Naive thymus-derived CD8-positive, alpha-beta T cell (primary cell): ENCODE measurements around the gene LDLRAD4. TPM values are rescaled to one million over a fixed set of nuclear protein-coding genes. Genes with fewer than 3 reads are reported as not detected.
"Not testable (repeated sequence)": the region's sequence is repeated elsewhere in the genome, so short reads cannot be mapped to it uniquely, and the experiment has no call there.

ENCODE experiments used
- ATAC-seq, 2 donors: fragments of 150-1000 bp; cut with Tn5 transposase in 1 of 2; sonication (Bioruptor Pico), chemical (Tn5 transposase) in 1 of 2; 1 replicate in 1 of 2; 2 replicates in 1 of 2; pipeline ENCODE4 v1.10.0; 2021; ENCODE audit warnings: mild to moderate bottlenecking in 2 of 2, moderate library complexity in 2 of 2
- POLR2A ChIA-PET: fragments of 350-600 bp; sonication (Branson Sonifier 250); formaldehyde crosslinking; loops from one replicate; lab custom pipeline; 2021; ENCODE audit warnings: antibody characterized with exemption; lab: Charles Lee
- DNase-seq, 10 donors: peaks; one replicate each; pipeline versions ENCODE4 v3.0.0 to v3.0.0-alpha.2; 2020 to 2022
- H3K27ac Mint-ChIP-seq, 10 donors: one replicate each; pipeline ENCODE4 v1.8.0; 2020 to 2022; ENCODE audit warnings: mild to moderate bottlenecking in 10 of 10, mixed read lengths in 10 of 10, moderate library complexity in 4 of 10, inconsistent platforms in 1 of 10
- H3K27me3 Mint-ChIP-seq, 5 donors: one replicate each; pipeline ENCODE4 v1.8.0; 2021 to 2022; ENCODE audit warnings: mixed read lengths in 5 of 5
- H3K36me3 Mint-ChIP-seq, 3 donors: one replicate each; pipeline ENCODE4 v1.8.0; 2020 to 2022; ENCODE audit warnings: mixed read lengths in 3 of 3, mild to moderate bottlenecking in 2 of 3, inconsistent platforms in 1 of 3
- H3K4me1 Mint-ChIP-seq, 4 donors: one replicate each; pipeline ENCODE4 v1.8.0; 2021 to 2022; ENCODE audit warnings: mixed read lengths in 4 of 4
- H3K4me3 Mint-ChIP-seq, 10 donors: one replicate each; pipeline ENCODE4 v1.8.0; 2020 to 2022; ENCODE audit warnings: mild to moderate bottlenecking in 10 of 10, mixed read lengths in 10 of 10, moderate library complexity in 6 of 10, inconsistent platforms in 1 of 10
- H3K9me3 Mint-ChIP-seq, 9 donors: one replicate each; pipeline ENCODE4 v1.8.0; 2020 to 2022; ENCODE audit warnings: mixed read lengths in 9 of 9, mild to moderate bottlenecking in 3 of 9, inconsistent platforms in 1 of 9, moderate library complexity in 1 of 9
- polyA plus RNA-seq, 3 donors: library from polyadenylated mRNA; unstranded; fragments of 300-500 nt; fragmentation: Illumina TruSeq; gene quantifications; one replicate each; pipeline ENCODE4 v1.2.3, GENCODE V29; 2021
- total RNA-seq, 8 experiments: library from RNA in 2 of 8; stranded (reverse) in 2 of 8; gene quantifications; one replicate each; pipeline ENCODE4 v1.2.3 and lab custom pipeline; 2021 to 2026

The LDLRAD4 gene
- total and polyA plus RNA-seq, 5 experiments from 2014 or later = 11.4 to 56.8 (median 17.6) TPM

- peaks cover 29 to 53% (median 42%) of the 10 kb centered on the region in 4 donors for H3K4me1 Mint-ChIP-seq
- H3K27ac Mint-ChIP-seq = peak overlapping the region in 3 of 10 donors; percentile 5 to 86 (median 65)
- peaks cover 0 to 4% (median 0%) of the 10 kb centered on the region in 9 donors for H3K9me3 Mint-ChIP-seq
- peaks cover 0 to 16% (median 0%) of the 10 kb centered on the region in 3 donors for H3K36me3 Mint-ChIP-seq
- H3K4me3 Mint-ChIP-seq = no peak overlapping the region
- no peak for ATAC-seq
- POLR2A ChIA-PET = no interaction called here
- no peak for DNase-seq
- H3K27me3 Mint-ChIP-seq = no peaks in the 10 kb centered on the region
These were observed 267.7 kb downstream of the LDLRAD4 start for GRCh38 chr18:13486284-13486683.

GRCh38 chr18:13486686-13487085, 268.1 kb downstream of the LDLRAD4 start:
- ATAC-seq (no peak), DNase-seq (no peak)
- POLR2A ChIA-PET = no interaction called here
- Mint-ChIP-seq H3K27me3 (no peaks in the 10 kb centered on the region), H3K4me1 (peaks cover 27 to 49% (median 39%) of the 10 kb centered on the region in 4 donors), H3K36me3 (peaks cover 0 to 21% (median 3%) of the 10 kb centered on the region in 3 donors), H3K27ac (peak overlapping the region in 9 of 10 donors; percentile 16 to 88 (median 74)), H3K4me3 (no peak overlapping the region), H3K9me3 (peaks cover 0 to 2% (median 0%) of the 10 kb centered on the region in 9 donors)

GRCh38 chr18:13487237-13487636, 268.7 kb downstream of the LDLRAD4 start:
- Mint-ChIP-seq H3K4me3 (peak overlapping the region in 1 of 10 donors; percentile 5), H3K27me3 (no peaks in the 10 kb centered on the region), H3K4me1 (peaks cover 25 to 44% (median 33%) of the 10 kb centered on the region in 4 donors), H3K27ac (peak overlapping the region in 9 of 10 donors; percentile 23 to 88 (median 80)), H3K9me3 (peaks cover 0 to 2% (median 0%) of the 10 kb centered on the region in 9 donors), H3K36me3 (peaks cover 0 to 21% (median 4%) of the 10 kb centered on the region in 3 donors)
- DNase-seq (no peak), ATAC-seq (no peak)
- POLR2A ChIA-PET = no interaction called here

GRCh38 chr18:13488281-13488929, 269.8 kb downstream of the LDLRAD4 start:
- ATAC-seq (no peak), DNase-seq (no peak)
- Mint-ChIP-seq H3K4me3 (peak overlapping the region in 2 of 10 donors; percentile 14 to 28), H3K4me1 (peaks cover 17 to 33% (median 23%) of the 10 kb centered on the region in 4 donors), H3K27me3 (no peaks in the 10 kb centered on the region), H3K27ac (peak overlapping the region in 9 of 10 donors; percentile 11 to 86 (median 55)), H3K9me3 (no peaks in the 10 kb centered on the region), H3K36me3 (peaks cover 0 to 21% (median 6%) of the 10 kb centered on the region in 3 donors)
- POLR2A ChIA-PET = no interaction called here

GRCh38 chr18:13489303-13489702, 270.7 kb downstream of the LDLRAD4 start:
- peaks cover 9 to 26% (median 17%) of the 10 kb centered on the region in 4 donors for H3K4me1 Mint-ChIP-seq
- H3K9me3 Mint-ChIP-seq, H3K4me3 Mint-ChIP-seq, ATAC-seq, H3K27me3 Mint-ChIP-seq, DNase-seq, POLR2A ChIA-PET: not testable (repeated sequence)
- H3K27ac Mint-ChIP-seq = peak overlapping the region in 2 of 10 donors; percentile 7 to 86
- H3K36me3 Mint-ChIP-seq = peaks cover 0 to 21% (median 6%) of the 10 kb centered on the region in 3 donors

GRCh38 chr18:13491138-13491537, 272.6 kb downstream of the LDLRAD4 start:
- no peak for ATAC-seq
- Mint-ChIP-seq H3K9me3 (no peaks in the 10 kb centered on the region), H3K27ac (peak overlapping the region in 1 of 10 donors; percentile 9), H3K4me3 (no peak overlapping the region), H3K27me3 (no peaks in the 10 kb centered on the region), H3K4me1 (peaks cover 10 to 28% (median 18%) of the 10 kb centered on the region in 4 donors), H3K36me3 (peaks cover 0 to 13% (median 6%) of the 10 kb centered on the region in 3 donors)
- POLR2A ChIA-PET = no interaction called here
- DNase-seq = no peak

- ATAC-seq (no peak), DNase-seq (no peak)
- Mint-ChIP-seq H3K27me3 (no peaks in the 10 kb centered on the region), H3K27ac (peak overlapping the region in 2 of 10 donors; percentile 28 to 37), H3K9me3 (no peaks in the 10 kb centered on the region), H3K4me3 (no peak overlapping the region), H3K4me1 (peaks cover 6 to 29% (median 15%) of the 10 kb centered on the region in 4 donors), H3K36me3 (peaks cover 0 to 11% (median 6%) of the 10 kb centered on the region in 3 donors)
- POLR2A ChIA-PET = interaction anchor here (0.5 kb wide), 1 partner anchor 118 kb away, joined by 8 read pairs; no protein-coding TSS in a partner anchor
These were observed 273.8 kb downstream of the LDLRAD4 start for GRCh38 chr18:13492314-13492713.

- H3K4me1 Mint-ChIP-seq = peaks cover 2 to 23% (median 12%) of the 10 kb centered on the region in 4 donors
These were observed 274.5 kb downstream of the LDLRAD4 start for GRCh38 chr18:13493079-13493478.

GRCh38 chr18:13493725-13494124, 275.2 kb downstream of the LDLRAD4 start:
- no peaks in the 10 kb centered on the region for H3K9me3 Mint-ChIP-seq
- POLR2A ChIA-PET = no interaction called here
- peaks cover 0 to 14% (median 13%) of the 10 kb centered on the region in 3 donors for H3K36me3 Mint-ChIP-seq
- ATAC-seq = no peak
- no peak overlapping the region for H3K4me3 Mint-ChIP-seq
- peak overlapping the region in 5 of 10 donors; percentile 3 to 43 (median 31) for H3K27ac Mint-ChIP-seq
- H3K27me3 Mint-ChIP-seq = no peaks in the 10 kb centered on the region
- no peak for DNase-seq
- peaks cover 2 to 18% (median 9%) of the 10 kb centered on the region in 4 donors for H3K4me1 Mint-ChIP-seq

More at GRCh38 chr18:13493079-13493478, 274.5 kb downstream of the LDLRAD4 start:
- no peaks in the 10 kb centered on the region for H3K27me3 Mint-ChIP-seq
- H3K4me3 Mint-ChIP-seq = no peak overlapping the region
- POLR2A ChIA-PET = no interaction called here
- ATAC-seq = no peak
- H3K27ac Mint-ChIP-seq = peak overlapping the region in 6 of 10 donors; percentile 21 to 52 (median 32)
- H3K9me3 Mint-ChIP-seq = no peaks in the 10 kb centered on the region
- H3K36me3 Mint-ChIP-seq = peaks cover 0 to 11% (median 10%) of the 10 kb centered on the region in 3 donors
- DNase-seq = no peak

- DNase-seq = no peak
- H3K9me3 Mint-ChIP-seq = peaks cover 0 to 10% (median 0%) of the 10 kb centered on the region in 9 donors
- no peaks in the 10 kb centered on the region for H3K27me3 Mint-ChIP-seq
- H3K4me3 Mint-ChIP-seq = no peak overlapping the region
- peaks cover 5 to 24% (median 19%) of the 10 kb centered on the region in 3 donors for H3K36me3 Mint-ChIP-seq
- peak overlapping the region in 6 of 10 donors; percentile 11 to 80 (median 24) for H3K27ac Mint-ChIP-seq
- H3K4me1 Mint-ChIP-seq = peaks cover 2 to 16% (median 7%) of the 10 kb centered on the region in 4 donors
- no peak for ATAC-seq
- POLR2A ChIA-PET = no interaction called here
These were observed 276.4 kb downstream of the LDLRAD4 start for GRCh38 chr18:13494871-13495445.

- Mint-ChIP-seq H3K9me3 (peaks cover 0 to 13% (median 0%) of the 10 kb centered on the region in 9 donors), H3K27ac (peak overlapping the region in 8 of 10 donors; percentile 19 to 74 (median 48))
These were observed 277.4 kb downstream of the LDLRAD4 start for GRCh38 chr18:13495961-13496360.

GRCh38 chr18:13496691-13497281, 278.2 kb downstream of the LDLRAD4 start:
- ATAC-seq (no peak), DNase-seq (no peak)
- H3K27me3 Mint-ChIP-seq = no peaks in the 10 kb centered on the region
- no peak overlapping the region for H3K4me3 Mint-ChIP-seq
- POLR2A ChIA-PET = no interaction called here
- peaks cover 0 to 13% (median 0%) of the 10 kb centered on the region in 9 donors for H3K9me3 Mint-ChIP-seq
- H3K27ac Mint-ChIP-seq = peak overlapping the region in 7 of 10 donors; percentile 3 to 34 (median 19)
- H3K36me3 Mint-ChIP-seq = peaks cover 5 to 21% (median 11%) of the 10 kb centered on the region in 3 donors
- H3K4me1 Mint-ChIP-seq = peaks cover 2 to 28% (median 12%) of the 10 kb centered on the region in 4 donors

More at GRCh38 chr18:13495961-13496360, 277.4 kb downstream of the LDLRAD4 start:
- DNase-seq = no peak
- no peak for ATAC-seq
- POLR2A ChIA-PET = no interaction called here
- Mint-ChIP-seq H3K4me1 (peaks cover 2 to 21% (median 7%) of the 10 kb centered on the region in 4 donors), H3K27me3 (no peaks in the 10 kb centered on the region), H3K36me3 (peaks cover 5 to 24% (median 17%) of the 10 kb centered on the region in 3 donors), H3K4me3 (no peak overlapping the region)
